Vagina (tissue), 2 donors: Measurements from ENCODE around the gene XCL2. TPM values are rescaled to one million over a fixed set of nuclear protein-coding genes. Genes with fewer than 3 reads are reported as not detected.

Experiments
- DNase-seq, 2 donors: peaks; one replicate each; pipeline ENCODE4 v3.0.0-alpha.2; 2017; ENCODE audit errors: extremely low spot score in 2 of 2
- H3K27ac ChIP-seq: fragments of 200-600 bp; sonication (generic); one replicate; pipeline ENCODE4 v1.5.1; 2019
- H3K27me3 ChIP-seq: fragments of 200-600 bp; sonication (generic); one replicate; pipeline ENCODE4 v1.5.1; 2019
- H3K36me3 ChIP-seq, 2 donors: fragments of 200-600 bp; sonication (generic); one replicate each; pipeline ENCODE4 v1.5.1; 2017 to 2019
- H3K4me1 ChIP-seq: fragments of 200-600 bp; sonication (generic); one replicate; pipeline ENCODE4 v1.5.1; 2019
- H3K4me3 ChIP-seq, 2 donors: fragments of 200-600 bp; sonication (generic); 1 replicate in 1 of 2; 2 replicates in 1 of 2; pipeline ENCODE4 v1.5.1; 2016 to 2019
- H3K9me3 ChIP-seq: fragments of 200-600 bp; sonication (generic); one replicate; pipeline ENCODE4 v1.5.1; 2019
- CTCF ChIP-seq, 3 experiments: fragments of 450-650 bp in 2 of 3; fragments of 200-600 bp in 1 of 3; sonication (generic) in 1 of 3; IDR thresholded peaks; one replicate each; pipeline ENCODE4 v1.5.1; 2017 to 2019; ENCODE audit warnings: antibody characterized with exemption in 3 of 3, mild to moderate bottlenecking in 2 of 3, moderate library complexity in 2 of 3
- POLR2A ChIP-seq, 2 donors: fragments of 450-650 bp; IDR thresholded peaks; one replicate each; pipeline ENCODE4 v1.6.1; 2017; ENCODE audit warnings: antibody characterized with exemption in 2 of 2, mild to moderate bottlenecking in 2 of 2, moderate library complexity in 2 of 2
- POLR2AphosphoS5 ChIP-seq, 2 donors: sonication (generic); formaldehyde crosslinking; IDR thresholded peaks; one replicate each; pipeline ENCODE4 v1.9.0; 2017; ENCODE audit warnings: antibody characterized with exemption in 2 of 2, mild to moderate bottlenecking in 2 of 2, low read depth in 1 of 2; ENCODE audit not compliant: insufficient read depth in 1 of 2
- intact Hi-C: fragments of 100-400 bp; cut with DNase I; formaldehyde crosslinking; loops from one replicate; pipeline ENCODE4 v1.15.1; 2023
- total RNA-seq: library from RNA; depleted of rRNA; stranded (reverse); fragments of >200 nt; gene quantifications from one replicate; pipeline ENCODE4 v1.2.3, GENCODE V29; 2016

The XCL2 gene
- total RNA-seq, 1 donor from 2014 or later = not detected

- no peak overlapping the region for H3K4me3 ChIP-seq
- no peaks in the 10 kb centered on the region for H3K36me3 ChIP-seq
- H3K9me3 ChIP-seq = no peaks in the 10 kb centered on the region
- H3K27me3 ChIP-seq = no peaks in the 10 kb centered on the region
- H3K27ac ChIP-seq = no peak overlapping the region
- intact Hi-C loops = no loop called here
- no peak for TF ChIP-seq CTCF (IDR thresholded peaks at IDR 0.05)
- no peak for TF ChIP-seq POLR2AphosphoS5 (IDR thresholded peaks at IDR 0.05; ENCODE audit: insufficient read depth in 1 of 2, low read depth in 1 of 2)
- no peak for TF ChIP-seq POLR2A (IDR thresholded peaks at IDR 0.05)
- H3K4me1 ChIP-seq = peaks cover 6% of the 10 kb centered on the region
- DNase-seq = no peak
These were observed 30.8 kb downstream of the XCL2 start for GRCh38 chr1:168512864-168513595.

- no peak overlapping the region for H3K27ac ChIP-seq
- no peak overlapping the region for H3K4me3 ChIP-seq
- no peaks in the 10 kb centered on the region for H3K36me3 ChIP-seq
- H3K4me1 ChIP-seq = peaks cover 6% of the 10 kb centered on the region
- no peaks in the 10 kb centered on the region for H3K9me3 ChIP-seq
- no peak for TF ChIP-seq POLR2A (IDR thresholded peaks at IDR 0.05)
- TF ChIP-seq POLR2AphosphoS5 (IDR thresholded peaks at IDR 0.05; ENCODE audit: insufficient read depth in 1 of 2, low read depth in 1 of 2) = no peak
- TF ChIP-seq CTCF (IDR thresholded peaks at IDR 0.05) = no peak
- no peak for DNase-seq
- intact Hi-C loops = no loop called here
- H3K27me3 ChIP-seq = no peaks in the 10 kb centered on the region
These were observed 33.7 kb downstream of the XCL2 start for GRCh38 chr1:168509875-168510791.

GRCh38 chr1:168509210-168509609 lies 34.6 kb downstream of the XCL2 start:
- Histone ChIP-seq H3K9me3 (no peaks in the 10 kb centered on the region), H3K36me3 (no peaks in the 10 kb centered on the region), H3K27ac (no peak overlapping the region), H3K4me1 (peaks cover 6% of the 10 kb centered on the region), H3K4me3 (no peak overlapping the region), H3K27me3 (no peaks in the 10 kb centered on the region)
- TF ChIP-seq POLR2AphosphoS5 (IDR thresholded peaks at IDR 0.05; ENCODE audit: insufficient read depth in 1 of 2, low read depth in 1 of 2) = no peak
- no peak for TF ChIP-seq CTCF (IDR thresholded peaks at IDR 0.05)
- TF ChIP-seq POLR2A (IDR thresholded peaks at IDR 0.05) = no peak
- intact Hi-C loops = no loop called here
- no peak for DNase-seq

- no peak overlapping the region for H3K27ac ChIP-seq
- H3K9me3 ChIP-seq = no peaks in the 10 kb centered on the region
- no peak for DNase-seq
- no peak overlapping the region for H3K4me3 ChIP-seq
- no peaks in the 10 kb centered on the region for H3K36me3 ChIP-seq
- no peak for TF ChIP-seq POLR2AphosphoS5 (IDR thresholded peaks at IDR 0.05; ENCODE audit: insufficient read depth in 1 of 2, low read depth in 1 of 2)
- TF ChIP-seq CTCF (IDR thresholded peaks at IDR 0.05) = no peak
- TF ChIP-seq POLR2A (IDR thresholded peaks at IDR 0.05) = no peak
- intact Hi-C loops = no loop called here
- H3K27me3 ChIP-seq = no peaks in the 10 kb centered on the region
- no peaks in the 10 kb centered on the region for H3K4me1 ChIP-seq
These were observed 36.0 kb downstream of the XCL2 start for GRCh38 chr1:168507828-168508227.
